Common myeloid progenitor, CD34-positive (primary cell): ENCODE measurements around the gene S100A11.

Experiments used
- CTCF ChIA-PET: fragments of 350-600 bp; sonication (Branson Sonifier 250); formaldehyde crosslinking; loops from one replicate; lab custom pipeline; 2021; ENCODE audit warnings: antibody characterized with exemption; lab: Charles Lee
- POLR2A ChIA-PET: fragments of 350-600 bp; sonication (Branson Sonifier 250); formaldehyde crosslinking; loops from one replicate; lab custom pipeline; 2021; ENCODE audit warnings: antibody characterized with exemption; lab: Charles Lee
- DNase-seq, 3 donors: peaks; one replicate each; pipeline versions ENCODE4 v3.0.0 to v3.0.0-alpha.2; 2013
- H3K27ac ChIP-seq, 2 experiments: 1 replicate in 1 of 2; 2 replicates in 1 of 2; pipeline ENCODE4 v1.7.0; 2013; ENCODE audit warnings: inconsistent platforms in 2 of 2, low read length in 2 of 2, mild to moderate bottlenecking in 2 of 2, low read depth in 1 of 2, moderate library complexity in 1 of 2; ENCODE audit not compliant: severe bottlenecking in 2 of 2, insufficient read depth in 1 of 2, poor library complexity in 1 of 2
- H3K27me3 ChIP-seq, 5 experiments: replicated peaks in 2 of 5; 1 replicate in 3 of 5; 2 replicates in 2 of 5; pipeline versions ENCODE4 v1.6.1 to v1.7.0; 2013; ENCODE audit warnings: low read length in 4 of 5, mild to moderate bottlenecking in 2 of 5, moderate library complexity in 2 of 5, inconsistent platforms in 1 of 5; ENCODE audit not compliant: insufficient read depth in 5 of 5, control insufficient read depth in 4 of 5
- H3K36me3 ChIP-seq, 4 experiments: 1 replicate in 2 of 4; 2 replicates in 2 of 4; pipeline versions ENCODE4 v1.6.1 to v1.7.0; 2013; ENCODE audit warnings: low read length in 3 of 4, control low read depth in 1 of 4, mild to moderate bottlenecking in 1 of 4; ENCODE audit not compliant: control insufficient read depth in 4 of 4, insufficient read depth in 4 of 4
- H3K4me1 ChIP-seq, 4 experiments: 1 replicate in 3 of 4; 2 replicates in 1 of 4; pipeline versions ENCODE4 v1.6.1 to v1.7.1; 2013; ENCODE audit warnings: low read length in 3 of 4, mild to moderate bottlenecking in 3 of 4, control low read depth in 1 of 4, inconsistent platforms in 1 of 4, moderate library complexity in 1 of 4; ENCODE audit not compliant: control insufficient read depth in 4 of 4, insufficient read depth in 4 of 4; ENCODE audit errors: control extremely low read depth in 1 of 4
- H3K4me3 ChIP-seq, 7 experiments: 1 replicate in 4 of 7; 2 replicates in 3 of 7; pipeline versions ENCODE4 v1.5.1 to v1.7.0; 2013; ENCODE audit warnings: mild to moderate bottlenecking in 7 of 7, low read length in 6 of 7, moderate library complexity in 6 of 7, inconsistent platforms in 2 of 7, low read depth in 2 of 7, control low read depth in 1 of 7; ENCODE audit not compliant: insufficient read depth in 4 of 7, control insufficient read depth in 1 of 7; ENCODE audit errors: extremely low read depth in 1 of 7
- H3K9me3 ChIP-seq, 5 experiments: 1 replicate in 4 of 5; 2 replicates in 1 of 5; pipeline versions ENCODE4 v1.6.1 to v1.7.1; 2013; ENCODE audit warnings: low read length in 4 of 5, mild to moderate bottlenecking in 2 of 5, inconsistent platforms in 1 of 5, low read depth in 1 of 5, moderate library complexity in 1 of 5; ENCODE audit not compliant: control insufficient read depth in 4 of 5, insufficient read depth in 2 of 5; ENCODE audit errors: control extremely low read depth in 1 of 5
- WGBS: methylation state at CpG from one replicate; pipeline ENCODE4 v1.1.5; 2013; ENCODE audit not compliant: insufficient coverage; 5-methylcytosine and 5-hydroxymethylcytosine counted together

Gene S100A11

DNA sequence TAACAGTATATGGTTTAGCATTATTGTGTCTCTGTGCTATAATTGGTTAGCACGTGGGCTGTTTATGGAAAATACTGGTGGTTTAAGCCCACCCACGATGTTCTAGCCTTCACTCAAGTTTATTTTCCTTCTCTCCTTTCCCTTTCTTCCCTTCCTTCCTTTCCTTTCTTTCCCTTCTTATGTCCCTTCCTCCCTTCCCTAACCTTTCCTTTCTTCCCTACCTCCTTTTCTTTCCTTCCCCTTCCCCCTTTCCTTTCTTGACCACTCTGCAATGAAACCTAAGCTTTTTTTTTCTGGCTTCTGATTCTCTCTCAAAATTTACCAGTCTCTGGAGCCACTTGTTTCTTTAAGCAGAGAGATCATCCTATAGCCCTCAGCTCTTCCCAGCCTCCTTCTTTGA is 29.8 kb downstream of the S100A11 start:
- H3K9me3 ChIP-seq, result no peaks in the 10 kb centered on the region
- WGBS, result 40% methylated on average over 1 of the region's 2 CpGs
- POLR2A ChIA-PET, result no interaction called here
- no peak overlapping the region for H3K27ac ChIP-seq
- H3K4me1 ChIP-seq, result no peaks in the 10 kb centered on the region
- H3K27me3 ChIP-seq, result peaks cover 0 to 19% (median 6%) of the 10 kb centered on the region in 5 experiments
- CTCF ChIA-PET, result interaction anchor here (1.0 kb wide), 1 partner anchor 26 kb away, joined by 3 read pairs; no protein-coding TSS in a partner anchor
- H3K4me3 ChIP-seq, result no peak overlapping the region
- H3K36me3 ChIP-seq, result no peaks in the 10 kb centered on the region
- no peak for DNase-seq

- CTCF ChIA-PET, result interaction anchor here (0.8 to 8.2 kb wide), 6 partner anchors 7 to 74 kb away, joined by 3 to 183 read pairs (median 50); no protein-coding TSS in a partner anchor
- H3K36me3 ChIP-seq, result no peaks in the 10 kb centered on the region
- H3K4me3 ChIP-seq, result no peak overlapping the region
These were observed 31.4 kb downstream of the S100A11 start for GRCh38 chr1:152005360-152005912.

GRCh38 chr1:152003846-152004442 is 32.9 kb downstream of the S100A11 start:
- 81% methylated on average over 4 of the region's 4 CpGs for WGBS
- no peak for DNase-seq
- H3K27me3 ChIP-seq, result peaks cover 0 to 19% (median 7%) of the 10 kb centered on the region in 5 experiments

More at GRCh38 chr1:152005360-152005912, 31.4 kb downstream of the S100A11 start:
- Histone ChIP-seq H3K4me1 (no peaks in the 10 kb centered on the region), H3K27ac (no peak overlapping the region), H3K9me3 (no peaks in the 10 kb centered on the region), H3K27me3 (peaks cover 0 to 19% (median 6%) of the 10 kb centered on the region in 5 experiments)
- WGBS, result 60% methylated on average over 3 of the region's 4 CpGs
- POLR2A ChIA-PET, result no interaction called here
- no peak for DNase-seq

DNA sequence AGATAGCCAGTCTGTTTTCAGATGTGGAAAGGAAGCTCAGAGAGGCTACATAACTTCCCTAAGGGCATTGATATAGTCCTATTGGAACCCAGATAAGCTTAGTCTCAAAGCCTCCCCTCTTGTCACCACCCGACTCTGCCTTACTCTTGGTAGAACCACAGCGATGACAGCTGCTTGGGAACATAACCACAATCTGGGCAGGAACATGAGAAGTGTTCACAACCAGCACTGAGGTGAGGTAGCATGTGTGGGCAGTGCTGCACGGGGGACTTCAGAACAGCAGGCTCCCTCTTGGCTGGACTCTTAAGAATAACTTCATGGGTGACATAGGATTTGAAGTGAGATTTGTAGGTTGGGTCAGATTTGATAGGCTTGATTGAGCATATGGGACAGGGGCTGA is 33.8 kb downstream of the S100A11 start:
- CTCF ChIA-PET, result interaction anchor here (0.8 to 8.9 kb wide), 15 partner anchors 10 to 121 kb away, joined by 3 to 183 read pairs (median 13); no protein-coding TSS in a partner anchor

More at GRCh38 chr1:152003846-152004442, 32.9 kb downstream of the S100A11 start:
- Histone ChIP-seq H3K4me3 (no peak overlapping the region), H3K36me3 (no peaks in the 10 kb centered on the region), H3K27ac (no peak overlapping the region), H3K9me3 (no peaks in the 10 kb centered on the region), H3K4me1 (no peaks in the 10 kb centered on the region)
- POLR2A ChIA-PET, result no interaction called here
- CTCF ChIA-PET, result interaction anchor here (0.8 to 8.9 kb wide), 12 partner anchors 9 to 122 kb away, joined by 3 to 183 read pairs (median 4); no protein-coding TSS in a partner anchor

GRCh38 chr1:152001631-152002584 is 34.9 kb downstream of the S100A11 start:
- no peak overlapping the region for H3K4me3 ChIP-seq
- peak; percentile 78 to 87 (median 79) for DNase-seq
- H3K27ac ChIP-seq, result no peak overlapping the region
- H3K9me3 ChIP-seq, result no peaks in the 10 kb centered on the region
- no peaks in the 10 kb centered on the region for H3K4me1 ChIP-seq
- ChIA-PET CTCF (interaction anchor here (0.7 to 8.9 kb wide), 29 partner anchors 9 to 287 kb away, joined by 3 to 183 read pairs (median 8); partner anchors contain the start of gene S100A11), POLR2A (interaction anchor here (1.0 to 1.2 kb wide), 2 partner anchors 34 to 164 kb away, joined by 3 to 8 read pairs; no protein-coding TSS in a partner anchor)
- WGBS, result 70% methylated on average over 2 of the region's 4 CpGs
- no peaks in the 10 kb centered on the region for H3K36me3 ChIP-seq
- peaks cover 0 to 17% (median 7%) of the 10 kb centered on the region in 5 experiments for H3K27me3 ChIP-seq

More for the DNA sequence above, 33.8 kb downstream of the S100A11 start:
- no peak overlapping the region for H3K4me3 ChIP-seq
- peak in 1 of 3 donors; percentile 39 for DNase-seq
- peaks cover 0 to 19% (median 7%) of the 10 kb centered on the region in 5 experiments for H3K27me3 ChIP-seq
- H3K9me3 ChIP-seq, result no peaks in the 10 kb centered on the region
- H3K27ac ChIP-seq, result no peak overlapping the region
- 62% methylated on average over 3 of the region's 3 CpGs for WGBS
- POLR2A ChIA-PET, result no interaction called here
- H3K36me3 ChIP-seq, result no peaks in the 10 kb centered on the region
- H3K4me1 ChIP-seq, result no peaks in the 10 kb centered on the region

DNA sequence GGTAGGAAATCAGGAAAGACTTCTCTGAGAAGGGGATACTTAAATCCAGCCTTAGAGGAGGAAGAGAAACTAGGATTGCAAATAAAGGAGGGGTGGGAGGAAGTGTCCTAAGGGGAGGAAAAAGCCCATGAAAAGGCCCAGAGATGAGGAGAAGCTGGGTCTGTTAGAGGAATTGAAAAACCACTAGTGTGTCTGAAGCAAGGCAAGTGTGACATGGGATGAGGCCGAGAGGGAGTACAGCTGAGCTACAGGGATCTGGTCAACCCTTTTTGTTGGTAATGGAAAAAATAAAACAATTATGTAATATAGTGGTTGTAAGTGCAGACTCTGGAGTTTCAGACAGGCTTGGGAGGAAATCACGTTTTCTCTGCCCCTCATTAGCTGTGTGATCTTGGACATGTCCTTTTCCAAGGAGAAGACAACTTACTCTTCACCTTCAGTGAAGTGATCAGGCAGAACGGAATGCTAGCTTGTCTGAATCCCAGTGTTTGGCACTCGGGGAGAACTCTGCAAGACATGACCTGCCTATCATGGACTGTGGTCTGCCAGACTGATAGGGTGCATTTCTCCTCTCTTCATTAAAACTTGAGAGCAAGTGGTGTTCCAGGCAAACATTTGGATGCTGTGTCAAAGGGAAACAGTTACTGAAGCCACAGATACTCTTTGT is 35.7 kb downstream of the S100A11 start:
- Histone ChIP-seq H3K27ac (no peak overlapping the region), H3K27me3 (peaks cover 0 to 17% (median 5%) of the 10 kb centered on the region in 5 experiments), H3K4me3 (no peak overlapping the region), H3K9me3 (no peaks in the 10 kb centered on the region), H3K36me3 (no peaks in the 10 kb centered on the region), H3K4me1 (no peaks in the 10 kb centered on the region)
- ChIA-PET CTCF (interaction anchor here (1.1 to 8.9 kb wide), 27 partner anchors 8 to 457 kb away, joined by 3 to 183 read pairs (median 8); partner anchors contain the start of gene S100A11), POLR2A (interaction anchor here (0.7 to 1.2 kb wide), 2 partner anchors 33 to 164 kb away, joined by 3 to 4 read pairs; no protein-coding TSS in a partner anchor)
- 86% methylated on average over 4 of the region's 4 CpGs for WGBS
- no peak for DNase-seq
